Astrocyte (in vitro differentiated cells and primary cell): Measurements from ENCODE around the gene PTPRD. TPM values are rescaled to one million over a fixed set of nuclear protein-coding genes. Genes with fewer than 3 reads are reported as not detected.

Source experiments
- DNase-seq: peaks from one replicate; pipeline ENCODE4 v3.0.0-alpha.2; 2010; ENCODE audit warnings: low read depth
- FAIRE-seq: peaks from 2 replicates; lab custom pipeline; 2011; peaks lifted over from hg19 to GRCh38; lab: Jason Lieb, UNC
- H2AFZ ChIP-seq: 2 replicates; pipeline ENCODE4 v1.6.0; 2012; ENCODE audit warnings: low read depth, low read length, inconsistent platforms
- H3K27ac ChIP-seq: 2 replicates; pipeline ENCODE4 v1.5.1; 2011; ENCODE audit warnings: low read depth, low read length, inconsistent platforms
- H3K27me3 ChIP-seq: 2 replicates; pipeline ENCODE4 v1.6.0; 2011; ENCODE audit warnings: low read length, inconsistent platforms; ENCODE audit not compliant: insufficient read depth
- H3K36me3 ChIP-seq: 2 replicates; pipeline ENCODE4 v1.5.1; 2011; ENCODE audit warnings: low read length, inconsistent platforms; ENCODE audit not compliant: insufficient read depth
- H3K4me1 ChIP-seq: 2 replicates; pipeline ENCODE4 v1.5.1; 2011; ENCODE audit warnings: low read length, inconsistent platforms; ENCODE audit not compliant: insufficient read depth
- H3K4me2 ChIP-seq: 2 replicates; pipeline ENCODE4 v1.6.0; 2012; ENCODE audit warnings: low read length, inconsistent platforms
- H3K4me3 ChIP-seq: 2 replicates; pipeline ENCODE4 v1.5.1; 2011; ENCODE audit warnings: low read depth, mild to moderate bottlenecking, low read length, inconsistent platforms; ENCODE audit not compliant: insufficient read depth
- H3K79me2 ChIP-seq: 2 replicates; pipeline ENCODE4 v1.6.0; 2012; ENCODE audit warnings: mild to moderate bottlenecking, low read length, inconsistent platforms; ENCODE audit not compliant: insufficient read depth
- H3K9ac ChIP-seq: 2 replicates; pipeline ENCODE4 v1.6.0; 2012; ENCODE audit warnings: mild to moderate bottlenecking, low read length, inconsistent platforms
- H3K9me3 ChIP-seq: 2 replicates; pipeline ENCODE4 v1.5.1; 2012; ENCODE audit warnings: low read depth, mild to moderate bottlenecking, low read length, inconsistent platforms; ENCODE audit not compliant: insufficient read depth
- H4K20me1 ChIP-seq: 2 replicates; pipeline ENCODE4 v1.6.0; 2012; ENCODE audit warnings: low read length, inconsistent platforms; ENCODE audit not compliant: insufficient read depth
- H3K27ac Mint-ChIP-seq: one replicate; pipeline ENCODE4 v1.8.0; 2021; ENCODE audit warnings: mild to moderate bottlenecking, mixed read lengths; ENCODE audit not compliant: unreplicated experiment
- H3K27me3 Mint-ChIP-seq: one replicate; pipeline ENCODE4 v1.8.0; 2021; ENCODE audit warnings: low read depth, mixed read lengths; ENCODE audit not compliant: unreplicated experiment
- H3K36me3 Mint-ChIP-seq: one replicate; pipeline ENCODE4 v1.8.0; 2021; ENCODE audit warnings: low read depth, mixed read lengths; ENCODE audit not compliant: unreplicated experiment
- H3K4me1 Mint-ChIP-seq: one replicate; pipeline ENCODE4 v1.8.0; 2021; ENCODE audit warnings: low read depth, mixed read lengths; ENCODE audit not compliant: unreplicated experiment
- H3K4me3 Mint-ChIP-seq: one replicate; pipeline ENCODE4 v1.8.0; 2021; ENCODE audit warnings: mild to moderate bottlenecking, moderate library complexity, mixed read lengths; ENCODE audit not compliant: unreplicated experiment
- H3K9me3 Mint-ChIP-seq: one replicate; pipeline ENCODE4 v1.8.0; 2021; ENCODE audit warnings: mild to moderate bottlenecking, mixed read lengths; ENCODE audit not compliant: unreplicated experiment
- EZH2 ChIP-seq: IDR thresholded peaks from 2 replicates; pipeline ENCODE4 v1.6.1; 2012; ENCODE audit warnings: mild to moderate bottlenecking, low read length, inconsistent platforms; ENCODE audit not compliant: insufficient read depth
- total RNA-seq: library from RNA; stranded (reverse); gene quantifications from 2 replicates; pipeline ENCODE4 v1.2.1, GENCODE V29; 2021
- TF ChIP-seq, protein P1 (sequence below): IDR thresholded peaks from 2 replicates; pipeline ENCODE4 v1.5.1; 2011; ENCODE audit warnings: low read depth, mild to moderate bottlenecking, inconsistent platforms, low read length, moderate library complexity; ENCODE audit not compliant: insufficient read depth

The PTPRD gene
- total RNA-seq, 1 donor from 2014 or later = 88.1 TPM

DNA sequence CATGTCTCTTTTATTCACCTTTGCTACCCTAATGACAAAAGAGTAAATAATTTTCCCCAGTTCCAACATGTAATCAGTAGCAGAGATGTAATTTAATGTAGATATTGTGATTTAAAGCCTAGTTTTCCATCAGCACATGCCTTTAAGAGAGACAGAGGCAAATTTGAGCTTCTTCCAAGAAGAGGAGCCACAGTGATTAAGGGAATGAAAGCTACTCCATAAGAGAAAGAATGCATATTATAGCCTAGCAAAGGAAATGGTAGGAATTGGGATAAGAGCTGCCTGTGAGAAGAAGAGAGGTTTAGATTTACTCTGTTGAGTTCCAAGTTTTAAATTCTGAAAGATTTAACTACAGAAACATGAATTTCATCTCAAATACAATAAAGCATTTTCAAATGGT lies 2222.2 kb downstream of the PTPRD start:
- no peak for TF ChIP-seq EZH2
- TF ChIP-seq, protein P1, sequence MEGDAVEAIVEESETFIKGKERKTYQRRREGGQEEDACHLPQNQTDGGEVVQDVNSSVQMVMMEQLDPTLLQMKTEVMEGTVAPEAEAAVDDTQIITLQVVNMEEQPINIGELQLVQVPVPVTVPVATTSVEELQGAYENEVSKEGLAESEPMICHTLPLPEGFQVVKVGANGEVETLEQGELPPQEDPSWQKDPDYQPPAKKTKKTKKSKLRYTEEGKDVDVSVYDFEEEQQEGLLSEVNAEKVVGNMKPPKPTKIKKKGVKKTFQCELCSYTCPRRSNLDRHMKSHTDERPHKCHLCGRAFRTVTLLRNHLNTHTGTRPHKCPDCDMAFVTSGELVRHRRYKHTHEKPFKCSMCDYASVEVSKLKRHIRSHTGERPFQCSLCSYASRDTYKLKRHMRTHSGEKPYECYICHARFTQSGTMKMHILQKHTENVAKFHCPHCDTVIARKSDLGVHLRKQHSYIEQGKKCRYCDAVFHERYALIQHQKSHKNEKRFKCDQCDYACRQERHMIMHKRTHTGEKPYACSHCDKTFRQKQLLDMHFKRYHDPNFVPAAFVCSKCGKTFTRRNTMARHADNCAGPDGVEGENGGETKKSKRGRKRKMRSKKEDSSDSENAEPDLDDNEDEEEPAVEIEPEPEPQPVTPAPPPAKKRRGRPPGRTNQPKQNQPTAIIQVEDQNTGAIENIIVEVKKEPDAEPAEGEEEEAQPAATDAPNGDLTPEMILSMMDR = no peak
- no peaks in the 10 kb centered on the region for H3K4me1 Mint-ChIP-seq

GRCh38 chr9:8389531-8389930 lies 2223.3 kb downstream of the PTPRD start:
- TF ChIP-seq EZH2 = no peak
- TF ChIP-seq, protein P1 = no peak
- Histone ChIP-seq H4K20me1 (no peaks in the 10 kb centered on the region), H3K36me3 (no peaks in the 10 kb centered on the region), H3K9me3 (no peaks in the 10 kb centered on the region), H3K9ac (no peak overlapping the region), H2AFZ (no peak overlapping the region), H3K27me3 (no peaks in the 10 kb centered on the region), H3K4me1 (no peaks in the 10 kb centered on the region), H3K4me3 (no peak overlapping the region), H3K79me2 (no peaks in the 10 kb centered on the region), H3K4me2 (no peak overlapping the region), H3K27ac (no peak overlapping the region)
- no peaks in the 10 kb centered on the region for H3K27me3 Mint-ChIP-seq
- H3K4me1 Mint-ChIP-seq = no peaks in the 10 kb centered on the region
- DNase-seq = no peak
- no peak for FAIRE-seq
- peaks cover 2% of the 10 kb centered on the region for H3K36me3 Mint-ChIP-seq
- H3K9me3 Mint-ChIP-seq = no peaks in the 10 kb centered on the region
- H3K27ac Mint-ChIP-seq = no peak overlapping the region
- H3K4me3 Mint-ChIP-seq = no peak overlapping the region

More for the DNA sequence above, 2222.2 kb downstream of the PTPRD start:
- Histone ChIP-seq H2AFZ (no peak overlapping the region), H3K79me2 (no peaks in the 10 kb centered on the region), H3K36me3 (no peaks in the 10 kb centered on the region), H3K4me2 (no peak overlapping the region), H3K9ac (no peak overlapping the region), H3K9me3 (no peaks in the 10 kb centered on the region), H3K4me3 (no peak overlapping the region), H4K20me1 (no peaks in the 10 kb centered on the region), H3K27ac (no peak overlapping the region), H3K4me1 (no peaks in the 10 kb centered on the region), H3K27me3 (no peaks in the 10 kb centered on the region)
- H3K27me3 Mint-ChIP-seq = no peaks in the 10 kb centered on the region
- no peak overlapping the region for H3K4me3 Mint-ChIP-seq
- H3K27ac Mint-ChIP-seq = no peak overlapping the region
- no peaks in the 10 kb centered on the region for H3K9me3 Mint-ChIP-seq
- DNase-seq (no peak), FAIRE-seq (no peak)
- peaks cover 2% of the 10 kb centered on the region for H3K36me3 Mint-ChIP-seq

DNA sequence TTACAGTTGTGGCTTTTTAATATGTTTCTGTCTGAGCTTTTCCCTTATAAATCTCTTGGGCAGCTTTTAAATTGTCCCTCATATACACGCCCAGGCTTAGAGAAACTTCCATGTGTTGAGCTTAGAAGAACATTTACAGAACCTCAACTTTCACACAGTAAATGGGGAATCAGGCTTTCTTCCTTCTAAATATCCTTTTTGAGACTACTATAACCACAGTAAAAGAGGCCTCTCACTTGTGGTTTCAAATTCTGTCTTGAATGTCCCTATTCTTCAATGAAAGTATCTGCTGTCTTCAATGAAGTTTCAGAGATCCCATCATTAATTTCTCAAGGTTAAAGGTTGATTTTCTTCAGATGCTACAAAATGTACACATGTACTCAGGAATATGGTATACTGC lies 2224.7 kb downstream of the PTPRD start:
- Mint-ChIP-seq H3K27ac (no peak overlapping the region), H3K4me1 (peaks cover 5% of the 10 kb centered on the region), H3K27me3 (no peaks in the 10 kb centered on the region), H3K36me3 (peaks cover 2% of the 10 kb centered on the region), H3K4me3 (no peak overlapping the region), H3K9me3 (no peaks in the 10 kb centered on the region)
- DNase-seq (no peak), FAIRE-seq (no peak)
- H3K27ac ChIP-seq = no peak overlapping the region
- TF ChIP-seq, protein P1 = no peak
- TF ChIP-seq EZH2 = no peak
- H3K4me1 ChIP-seq = no peaks in the 10 kb centered on the region
- no peak overlapping the region for H3K4me3 ChIP-seq
- H2AFZ ChIP-seq = no peak overlapping the region
- no peak overlapping the region for H3K9ac ChIP-seq
- H4K20me1 ChIP-seq = no peaks in the 10 kb centered on the region
- H3K27me3 ChIP-seq = no peaks in the 10 kb centered on the region
- no peaks in the 10 kb centered on the region for H3K36me3 ChIP-seq
- no peak overlapping the region for H3K4me2 ChIP-seq
- no peaks in the 10 kb centered on the region for H3K9me3 ChIP-seq
- H3K79me2 ChIP-seq = no peaks in the 10 kb centered on the region
